Stomach (tissue), 4 donors: ENCODE data around the gene HECW1.

Source experiments
- CTCF ChIP-seq, 7 experiments: fragments of 450-650 bp in 4 of 7; fragments of 200-600 bp in 3 of 7; sonication (generic) in 3 of 7; IDR thresholded peaks; one replicate each; pipeline ENCODE4 v1.5.1; 2016 to 2019; ENCODE audit warnings: antibody characterized with exemption in 7 of 7, control low read depth in 2 of 7, mild to moderate bottlenecking in 1 of 7
- EP300 ChIP-seq: sonication (generic); formaldehyde crosslinking; IDR thresholded peaks from one replicate; pipeline ENCODE4 v1.6.1; 2017; ENCODE audit warnings: antibody characterized with exemption
- POLR2A ChIP-seq, 4 donors: fragments of 450-650 bp; IDR thresholded peaks; one replicate each; pipeline ENCODE4 v1.6.1; 2016; ENCODE audit warnings: antibody characterized with exemption in 4 of 4, control low read depth in 2 of 4, mild to moderate bottlenecking in 1 of 4, moderate library complexity in 1 of 4
- POLR2AphosphoS5 ChIP-seq, 3 donors: sonication (generic); formaldehyde crosslinking; IDR thresholded peaks; one replicate each; pipeline ENCODE4 v1.6.1; 2016; ENCODE audit warnings: antibody characterized with exemption in 3 of 3

DNA sequence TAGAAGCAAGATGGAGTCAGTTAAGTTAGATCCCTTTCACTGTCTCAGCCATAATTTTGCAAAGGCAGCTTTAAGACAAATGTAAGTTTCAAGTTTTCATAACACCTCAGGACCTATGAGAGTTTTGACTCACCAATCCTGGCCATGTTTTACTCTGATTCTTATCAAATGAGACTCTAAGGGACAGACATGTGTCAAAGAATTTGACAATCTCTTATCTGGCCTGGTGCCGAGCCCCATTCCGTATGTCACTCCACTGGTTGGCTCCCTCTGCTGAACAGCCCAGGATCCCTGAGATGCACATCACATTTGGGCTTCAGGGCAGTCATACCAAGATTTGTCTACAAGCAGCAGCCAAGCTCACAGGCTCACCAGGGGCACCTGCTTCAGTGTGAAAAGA is 282.9 kb downstream of the HECW1 start:
- TF ChIP-seq CTCF (IDR thresholded peaks at IDR 0.05): no peak
- no peak for TF ChIP-seq POLR2AphosphoS5 (IDR thresholded peaks at IDR 0.05)
- TF ChIP-seq EP300: no peak
- no peak for TF ChIP-seq POLR2A (IDR thresholded peaks at IDR 0.05)
